MM.1S (cell line): Measurements from ENCODE around the gene CD40.

Experiments
- DNase-seq: peaks from one replicate; pipeline ENCODE4 v3.0.0-alpha.2; 2015
- H2AFZ ChIP-seq: fragments of 300-600 bp; sonication (generic); 2 replicates; pipeline ENCODE4 v1.6.0; 2016; ENCODE audit warnings: antibody characterized with exemption, low read length
- H3F3A ChIP-seq: fragments of 300-600 bp; sonication (generic); 2 replicates; pipeline ENCODE4 v1.6.1; 2016; ENCODE audit warnings: mild to moderate bottlenecking, antibody characterized with exemption, low read length, moderate library complexity, mixed read lengths; ENCODE audit not compliant: insufficient read depth
- H3K27ac ChIP-seq: fragments of 300-600 bp; sonication (generic); 2 replicates; pipeline ENCODE4 v1.5.1; 2016; ENCODE audit warnings: mild to moderate bottlenecking, low read length
- H3K27me3 ChIP-seq: fragments of 300-600 bp; sonication (generic); replicated peaks from 2 replicates; pipeline ENCODE4 v1.6.0; 2016; ENCODE audit warnings: low read length; ENCODE audit not compliant: insufficient read depth
- H3K36me3 ChIP-seq: fragments of 300-600 bp; sonication (generic); replicated peaks from 2 replicates; pipeline ENCODE4 v1.6.1; 2016; ENCODE audit warnings: mild to moderate bottlenecking, low read length, mixed read lengths; ENCODE audit not compliant: insufficient read depth
- H3K4me1 ChIP-seq: fragments of 300-600 bp; sonication (generic); 2 replicates; pipeline ENCODE4 v1.6.1; 2016; ENCODE audit warnings: low read length, mixed read lengths
- H3K4me2 ChIP-seq: fragments of 300-600 bp; sonication (generic); 2 replicates; pipeline ENCODE4 v1.6.0; 2016; ENCODE audit warnings: low read depth, low read length
- H3K4me3 ChIP-seq: fragments of 300-600 bp; sonication (generic); 2 replicates; pipeline ENCODE4 v1.5.1; 2016; ENCODE audit warnings: low read length, mixed read lengths
- H3K79me2 ChIP-seq: fragments of 300-600 bp; sonication (generic); 2 replicates; pipeline ENCODE4 v1.6.1; 2016; ENCODE audit warnings: mixed run types, low read length, mixed read lengths
- H3K9ac ChIP-seq: fragments of 300-600 bp; sonication (generic); 2 replicates; pipeline ENCODE4 v1.6.1; 2016; ENCODE audit warnings: low read length, mixed read lengths
- H3K9me2 ChIP-seq: fragments of 300-600 bp; sonication (generic); replicated peaks from 2 replicates; pipeline ENCODE4 v1.6.1; 2016; ENCODE audit warnings: mild to moderate bottlenecking, low read length, mixed read lengths; ENCODE audit not compliant: insufficient read depth
- H3K9me3 ChIP-seq: fragments of 300-600 bp; sonication (generic); replicated peaks from 2 replicates; pipeline ENCODE4 v1.6.1; 2016; ENCODE audit warnings: mild to moderate bottlenecking, low read length, mixed read lengths; ENCODE audit not compliant: insufficient read depth
- H4K20me1 ChIP-seq: fragments of 300-600 bp; sonication (generic); 2 replicates; pipeline ENCODE4 v1.6.1; 2016; ENCODE audit warnings: mild to moderate bottlenecking, low read length, moderate library complexity, mixed read lengths; ENCODE audit not compliant: insufficient read depth
- EZH2 ChIP-seq: fragments of 300-600 bp; sonication (generic); optimal IDR thresholded peaks from 2 replicates; pipeline ENCODE3; 2017; ENCODE audit warnings: low read depth, mild to moderate bottlenecking, antibody characterized with exemption, low read length, mixed read lengths
- EZH2phosphoT487 ChIP-seq: fragments of 300-600 bp; sonication (generic); IDR thresholded peaks from 2 replicates; pipeline ENCODE4 v1.6.1; 2018; ENCODE audit warnings: antibody characterized with exemption, low read length
- TF ChIP-seq, protein P1 (sequence below): fragments of 300-600 bp; sonication (generic); IDR thresholded peaks from 2 replicates; pipeline ENCODE4 v1.5.1; 2016; ENCODE audit warnings: antibody characterized with exemption, low read length, mixed read lengths

Gene CD40

DNA sequence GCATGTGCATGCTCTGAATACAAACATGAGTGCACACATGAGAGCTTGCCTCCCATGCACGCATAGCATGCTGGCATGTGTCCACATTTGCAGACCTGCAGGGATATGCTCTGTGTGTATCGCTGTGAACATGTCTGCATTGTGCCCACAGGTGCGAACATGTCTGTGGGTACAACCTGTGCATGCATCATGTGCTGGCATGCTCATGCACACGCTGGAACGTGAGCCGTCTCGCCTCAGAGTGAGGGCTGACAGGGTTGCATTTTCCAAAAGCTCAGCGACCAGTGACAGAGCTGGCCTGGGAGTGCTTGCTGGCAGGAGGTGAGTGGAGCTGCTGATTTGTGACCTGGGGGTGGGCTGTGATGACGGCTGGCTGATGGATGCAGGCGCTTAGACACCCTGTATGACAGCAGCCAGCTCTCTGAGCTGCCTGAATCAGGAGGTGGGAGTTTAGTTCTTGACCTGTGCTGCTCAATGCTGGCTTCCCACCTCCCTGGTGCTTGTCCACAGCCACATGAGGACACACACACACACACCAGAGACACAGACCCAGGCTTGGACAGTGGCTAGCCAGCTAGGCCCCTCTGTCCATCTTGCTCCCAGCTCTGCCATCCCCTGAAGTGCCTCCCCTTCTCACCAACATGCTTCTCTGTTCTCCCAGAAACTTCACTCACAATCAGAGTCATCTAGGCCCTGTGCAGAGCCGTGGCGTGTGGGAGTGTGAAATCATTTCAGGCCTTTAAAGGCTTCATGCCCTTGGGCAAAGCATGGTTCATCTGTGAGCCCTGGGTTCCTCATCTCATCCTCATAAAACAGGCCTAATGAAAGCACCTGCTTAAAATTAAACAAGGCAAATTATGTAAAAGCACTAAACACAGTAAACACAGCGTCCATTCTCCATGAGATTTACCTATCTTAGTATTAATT lies 51.4 kb downstream of the CD40 start:
- no peaks in the 10 kb centered on the region for H4K20me1 ChIP-seq
- H3K9ac ChIP-seq, result no peak overlapping the region
- TF ChIP-seq EZH2phosphoT487, result no peak
- no peak for TF ChIP-seq EZH2
- TF ChIP-seq, protein P1, sequence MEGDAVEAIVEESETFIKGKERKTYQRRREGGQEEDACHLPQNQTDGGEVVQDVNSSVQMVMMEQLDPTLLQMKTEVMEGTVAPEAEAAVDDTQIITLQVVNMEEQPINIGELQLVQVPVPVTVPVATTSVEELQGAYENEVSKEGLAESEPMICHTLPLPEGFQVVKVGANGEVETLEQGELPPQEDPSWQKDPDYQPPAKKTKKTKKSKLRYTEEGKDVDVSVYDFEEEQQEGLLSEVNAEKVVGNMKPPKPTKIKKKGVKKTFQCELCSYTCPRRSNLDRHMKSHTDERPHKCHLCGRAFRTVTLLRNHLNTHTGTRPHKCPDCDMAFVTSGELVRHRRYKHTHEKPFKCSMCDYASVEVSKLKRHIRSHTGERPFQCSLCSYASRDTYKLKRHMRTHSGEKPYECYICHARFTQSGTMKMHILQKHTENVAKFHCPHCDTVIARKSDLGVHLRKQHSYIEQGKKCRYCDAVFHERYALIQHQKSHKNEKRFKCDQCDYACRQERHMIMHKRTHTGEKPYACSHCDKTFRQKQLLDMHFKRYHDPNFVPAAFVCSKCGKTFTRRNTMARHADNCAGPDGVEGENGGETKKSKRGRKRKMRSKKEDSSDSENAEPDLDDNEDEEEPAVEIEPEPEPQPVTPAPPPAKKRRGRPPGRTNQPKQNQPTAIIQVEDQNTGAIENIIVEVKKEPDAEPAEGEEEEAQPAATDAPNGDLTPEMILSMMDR, result no peak
- no peak overlapping the region for H3K4me2 ChIP-seq
- H3K36me3 ChIP-seq, result no peaks in the 10 kb centered on the region
- DNase-seq, result no peak
- H3K9me3 ChIP-seq, result no peaks in the 10 kb centered on the region
- no peaks in the 10 kb centered on the region for H3K79me2 ChIP-seq
- no peak overlapping the region for H2AFZ ChIP-seq
- no peaks in the 10 kb centered on the region for H3F3A ChIP-seq
- H3K4me3 ChIP-seq, result no peak overlapping the region
- peaks cover 83% of the 10 kb centered on the region for H3K27me3 ChIP-seq
- no peak overlapping the region for H3K27ac ChIP-seq
- no peaks in the 10 kb centered on the region for H3K4me1 ChIP-seq
- no peaks in the 10 kb centered on the region for H3K9me2 ChIP-seq

DNA sequence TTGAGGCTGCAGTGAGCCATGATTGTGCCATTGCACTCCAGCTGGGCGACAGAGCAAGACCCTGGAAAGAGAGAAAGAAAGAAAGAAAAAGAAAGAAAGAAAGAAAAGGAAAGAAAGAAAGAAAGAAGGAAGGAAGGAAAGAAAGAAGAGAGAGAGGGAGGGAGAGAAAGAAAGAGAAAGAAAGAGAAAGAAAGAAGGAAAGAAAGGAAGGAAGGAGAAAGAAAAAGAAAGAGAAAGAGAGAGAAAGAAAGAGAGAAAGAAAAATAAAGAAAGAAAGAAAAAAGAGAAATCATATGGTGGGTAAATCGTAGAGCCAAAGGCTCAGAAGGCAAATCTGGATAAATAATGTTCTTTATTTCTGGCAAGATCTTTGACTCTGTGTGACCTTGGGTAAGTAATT lies 53.4 kb downstream of the CD40 start:
- Histone ChIP-seq H3K9me3 (no peaks in the 10 kb centered on the region), H3K4me1 (no peaks in the 10 kb centered on the region), H3K9me2 (no peaks in the 10 kb centered on the region), H3K9ac (no peak overlapping the region), H3K4me3 (no peak overlapping the region), H3K27me3 (peaks cover 93% of the 10 kb centered on the region), H3K27ac (no peak overlapping the region), H3K36me3 (no peaks in the 10 kb centered on the region), H2AFZ (no peak overlapping the region), H3F3A (no peaks in the 10 kb centered on the region), H3K4me2 (no peak overlapping the region), H4K20me1 (no peaks in the 10 kb centered on the region), H3K79me2 (no peaks in the 10 kb centered on the region)
- TF ChIP-seq, protein P1, result no peak
- no peak for DNase-seq

DNA sequence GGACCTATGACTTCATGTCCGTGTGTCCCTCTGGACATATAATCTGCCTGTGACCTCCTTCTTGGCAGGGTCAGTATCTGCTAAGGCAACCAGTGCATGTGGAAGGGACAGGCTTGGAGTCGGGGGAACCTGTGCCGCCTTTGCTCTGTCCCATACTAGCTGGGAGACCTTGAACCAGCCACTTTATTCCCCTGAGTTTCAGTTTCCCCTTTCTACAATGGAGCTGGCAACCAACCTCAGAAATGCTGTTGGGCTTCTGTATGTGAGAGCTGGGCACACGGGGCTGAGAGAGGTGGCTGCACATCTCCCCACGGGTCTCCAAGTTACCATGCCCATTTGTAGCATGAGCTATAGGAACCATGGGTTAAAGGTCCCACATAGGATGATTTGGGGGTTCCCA lies 53.8 kb downstream of the CD40 start:
- Histone ChIP-seq H3F3A (no peaks in the 10 kb centered on the region), H2AFZ (no peak overlapping the region), H3K9me3 (no peaks in the 10 kb centered on the region), H3K4me1 (no peaks in the 10 kb centered on the region), H3K9me2 (no peaks in the 10 kb centered on the region), H3K4me3 (no peak overlapping the region), H3K27me3 (peaks cover 93% of the 10 kb centered on the region), H4K20me1 (no peaks in the 10 kb centered on the region), H3K4me2 (no peak overlapping the region), H3K36me3 (no peaks in the 10 kb centered on the region), H3K79me2 (no peaks in the 10 kb centered on the region), H3K27ac (no peak overlapping the region), H3K9ac (no peak overlapping the region)
- DNase-seq, result no peak
- TF ChIP-seq EZH2phosphoT487 (no peak), EZH2 (no peak)
- TF ChIP-seq, protein P1, result no peak
